Stimulated activated CD4-positive, alpha-beta T cell treated with anti-CD3 and anti-CD28 coated beads, Interleukin-2, amount 100 ng/mL, for 4 hours (primary cell): ENCODE results near the gene MYL12B.
A peak's percentile ranks its signal among the peaks of the same experiment; 100 is the strongest.
"Not testable (repeated sequence)": the region's sequence is repeated elsewhere in the genome, so short reads cannot be mapped to it uniquely, and the experiment has no call there.

Source experiments
- DNase-seq: peaks from one replicate; pipeline ENCODE4 v3.0.0-alpha.2; 2020; ENCODE audit warnings: low read depth

Gene MYL12B

DNA sequence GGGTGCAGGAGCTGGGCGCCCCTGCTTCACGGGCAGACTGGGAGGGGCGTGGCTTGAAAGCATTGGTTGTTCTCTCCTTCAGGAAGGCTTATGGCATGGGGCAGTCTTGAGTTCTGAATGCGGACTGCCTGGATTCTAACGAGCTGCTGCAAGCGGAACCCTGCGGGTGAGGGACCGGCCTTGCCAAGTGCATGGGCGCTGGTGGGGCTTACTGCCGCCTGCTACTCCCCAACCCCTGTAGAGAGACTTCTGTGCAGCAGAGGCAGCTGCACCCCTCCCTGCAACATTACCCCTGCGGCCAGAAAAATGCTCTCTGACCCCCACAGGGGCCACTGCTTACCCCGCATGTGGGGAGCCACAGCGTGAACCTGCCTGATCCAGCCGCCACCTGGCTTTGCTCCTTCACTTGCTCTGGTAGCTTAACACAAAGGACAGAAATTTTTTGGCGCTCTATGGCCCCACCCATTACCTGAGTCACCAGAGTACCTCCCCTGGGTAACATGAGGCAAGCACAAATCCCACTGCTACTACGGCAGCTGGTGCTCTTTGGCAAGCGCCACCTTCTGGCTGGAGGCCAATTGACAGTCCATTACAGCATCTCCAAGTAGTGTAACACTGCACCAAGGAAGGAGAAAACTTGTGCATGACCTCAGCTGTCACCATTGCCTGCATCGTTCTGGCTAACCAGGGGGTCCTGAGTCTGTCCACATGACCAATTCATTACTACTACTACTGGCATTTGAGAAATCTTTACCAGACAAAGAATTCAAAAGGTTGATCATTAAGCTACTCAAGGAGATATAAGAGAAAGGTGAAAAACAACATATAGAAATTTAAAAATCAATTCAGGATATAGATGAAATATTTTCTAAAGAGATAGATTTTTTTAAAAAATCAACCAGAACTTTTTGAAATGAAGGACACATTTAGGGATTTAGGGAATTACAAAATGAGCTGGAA is 35.4 kb downstream of the MYL12B start:
- DNase-seq, result peak; percentile 88

DNA sequence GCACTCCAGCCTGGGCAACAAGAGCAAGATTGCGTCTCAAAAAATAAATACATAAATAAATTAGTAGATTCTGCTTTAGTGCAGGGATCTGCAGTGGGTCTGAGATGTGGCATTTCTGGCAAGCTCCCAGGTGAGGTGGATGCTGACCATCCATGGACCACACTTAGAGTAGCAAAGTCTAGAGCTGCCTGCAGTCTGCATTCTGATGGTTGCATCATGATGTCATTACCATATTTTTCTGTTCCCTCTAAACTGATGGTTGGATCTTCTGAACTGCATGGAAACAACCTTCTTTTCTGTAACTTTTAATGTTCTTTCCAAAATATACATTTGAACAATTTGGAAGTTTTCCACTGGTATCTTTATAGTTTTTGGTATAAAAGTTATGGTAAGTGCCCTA is 42.9 kb downstream of the MYL12B start:
- DNase-seq, result no peak

DNA sequence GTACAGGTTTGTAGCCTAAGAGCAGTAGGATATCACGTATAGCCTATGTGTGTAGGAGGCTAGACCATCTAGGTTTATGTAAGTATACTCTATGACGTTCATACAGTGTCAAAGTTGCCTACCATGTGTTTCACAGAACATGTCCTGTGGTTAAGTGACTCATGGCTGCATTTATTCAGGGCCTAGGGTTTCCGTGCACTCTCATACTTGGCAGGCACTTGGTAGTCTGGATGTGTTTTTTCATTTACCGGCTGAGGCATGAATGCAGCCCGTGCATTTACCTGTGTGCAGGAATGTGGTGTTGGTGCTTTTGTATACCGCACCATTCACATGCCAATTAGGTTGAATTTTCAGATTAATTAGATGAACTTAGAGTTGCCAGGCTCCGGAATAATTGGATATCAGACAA is 43.4 kb downstream of the MYL12B start:
- peak; percentile 31 for DNase-seq

DNA sequence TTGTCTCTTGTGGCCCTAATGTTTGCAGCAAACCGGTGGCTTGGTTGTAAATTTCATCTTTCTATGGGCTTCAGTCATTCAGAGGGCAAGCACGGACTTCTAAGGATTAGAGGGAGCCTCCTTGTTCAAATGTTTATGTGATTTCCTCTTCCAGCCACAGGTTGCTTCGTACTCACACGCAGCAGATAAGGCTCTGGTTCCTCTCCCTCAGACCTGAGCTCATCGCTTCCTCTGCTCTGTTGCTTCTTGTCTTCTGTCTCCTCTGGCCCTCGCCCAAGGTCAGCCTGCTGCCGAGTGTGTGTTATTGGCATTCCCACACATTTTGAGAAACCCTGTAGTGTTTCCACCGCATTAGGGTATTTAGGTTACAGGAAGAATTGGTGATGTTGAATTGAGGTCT is 44.0 kb downstream of the MYL12B start:
- no peak for DNase-seq

DNA sequence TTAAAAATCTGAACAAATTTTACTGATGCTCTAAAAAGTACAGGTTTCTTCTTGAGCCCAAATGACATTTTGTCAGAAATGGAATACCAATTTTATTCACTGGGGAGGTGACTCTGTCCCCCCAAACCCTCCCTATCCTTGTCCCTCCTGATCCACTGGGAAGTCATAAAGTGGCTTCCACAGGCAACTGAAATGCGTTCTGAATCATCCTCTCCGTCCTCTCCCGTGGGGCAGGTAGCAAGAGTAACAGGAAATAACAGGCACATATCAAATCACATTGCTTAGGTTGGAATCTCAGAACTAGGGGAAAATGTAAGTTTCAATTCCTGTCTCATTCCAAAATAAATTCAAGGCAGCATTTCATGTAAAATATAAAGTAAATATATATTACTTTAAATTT is 44.5 kb downstream of the MYL12B start:
- DNase-seq, result no peak

DNA sequence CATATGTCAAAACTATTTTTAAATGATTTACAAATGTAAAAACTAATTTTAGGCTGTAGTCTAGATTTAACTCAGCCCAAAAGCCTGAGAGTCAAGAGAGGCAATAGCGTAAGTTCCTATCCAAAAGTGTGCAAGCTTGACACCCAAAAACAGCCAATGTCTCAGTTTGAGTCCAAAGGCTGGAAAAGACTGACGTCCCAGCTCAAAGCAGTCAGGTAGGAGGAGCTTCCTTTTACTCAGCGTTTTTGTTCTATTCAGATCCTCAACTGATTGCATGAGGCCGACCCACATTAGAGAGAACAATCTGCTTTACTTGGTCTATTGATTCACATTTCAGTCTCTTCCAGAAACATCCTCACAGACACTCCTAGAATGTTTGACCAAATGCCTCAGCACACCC is 51.8 kb downstream of the MYL12B start:
- no peak for DNase-seq

DNA sequence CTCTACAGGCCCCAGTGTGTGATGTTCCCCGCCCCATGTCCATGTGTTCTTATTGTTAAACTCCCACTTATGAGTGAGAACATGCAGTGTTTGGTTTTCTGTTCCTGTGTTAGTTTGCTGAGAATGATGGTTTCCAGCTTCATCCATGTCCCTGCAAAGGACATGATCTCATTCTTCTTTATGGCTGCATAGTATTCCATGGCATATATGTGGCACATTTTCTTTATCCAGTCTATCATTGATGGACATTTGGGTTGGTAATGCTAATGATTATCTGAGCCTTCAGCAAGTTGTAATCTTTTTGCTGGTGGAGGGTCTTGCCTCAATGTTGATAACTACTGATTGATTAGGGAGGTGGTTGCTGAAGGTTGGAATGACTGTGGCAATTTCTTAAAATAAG is 53.4 kb downstream of the MYL12B start:
- not testable (repeated sequence) for DNase-seq

DNA sequence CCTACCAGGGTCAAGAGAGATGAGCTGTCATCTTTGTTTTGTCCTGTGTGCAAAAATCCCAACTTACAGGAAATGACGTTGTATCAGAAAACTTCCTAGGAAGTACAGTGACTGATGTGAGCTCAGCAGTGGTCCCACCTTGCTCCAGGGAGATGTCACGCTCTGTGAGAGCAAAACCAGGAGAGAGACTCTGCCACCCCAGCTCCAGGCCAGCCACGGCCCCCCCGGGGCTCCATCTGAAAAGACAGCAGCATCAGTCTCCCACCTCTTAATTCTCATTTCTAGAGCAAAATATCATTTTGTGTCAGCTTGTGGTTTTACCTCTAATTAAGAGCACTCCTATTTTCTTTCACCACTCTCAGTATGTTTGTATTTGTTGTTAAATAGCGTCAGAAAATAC is 57.5 kb downstream of the MYL12B start:
- DNase-seq, result no peak

DNA sequence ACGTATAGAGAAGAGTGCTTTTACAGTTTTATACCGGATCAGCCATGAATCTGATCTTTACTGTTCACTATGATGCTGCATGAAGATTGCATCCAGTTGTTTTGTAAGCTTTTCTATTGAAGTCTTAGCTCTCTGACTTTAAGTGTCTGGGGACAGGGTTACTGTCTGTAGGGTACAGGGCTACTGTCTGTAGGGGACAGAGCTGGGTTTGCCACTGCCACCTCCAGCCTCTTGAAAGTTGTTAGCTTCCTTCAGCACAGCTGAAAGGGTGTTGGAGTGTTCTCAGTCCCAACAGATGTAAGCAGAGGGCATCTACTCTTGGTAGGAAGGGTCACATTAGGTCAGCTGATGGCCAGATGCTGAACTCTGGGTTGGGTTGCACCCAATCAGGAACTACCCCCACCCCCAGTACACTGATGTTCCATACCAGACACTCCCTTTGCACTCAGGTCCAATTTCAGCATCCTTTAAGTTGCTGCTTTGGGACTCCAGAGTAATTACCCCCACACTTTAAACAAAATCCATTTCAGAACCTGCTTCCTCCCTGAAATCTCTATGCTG is 58.0 kb downstream of the MYL12B start:
- no peak for DNase-seq

DNA sequence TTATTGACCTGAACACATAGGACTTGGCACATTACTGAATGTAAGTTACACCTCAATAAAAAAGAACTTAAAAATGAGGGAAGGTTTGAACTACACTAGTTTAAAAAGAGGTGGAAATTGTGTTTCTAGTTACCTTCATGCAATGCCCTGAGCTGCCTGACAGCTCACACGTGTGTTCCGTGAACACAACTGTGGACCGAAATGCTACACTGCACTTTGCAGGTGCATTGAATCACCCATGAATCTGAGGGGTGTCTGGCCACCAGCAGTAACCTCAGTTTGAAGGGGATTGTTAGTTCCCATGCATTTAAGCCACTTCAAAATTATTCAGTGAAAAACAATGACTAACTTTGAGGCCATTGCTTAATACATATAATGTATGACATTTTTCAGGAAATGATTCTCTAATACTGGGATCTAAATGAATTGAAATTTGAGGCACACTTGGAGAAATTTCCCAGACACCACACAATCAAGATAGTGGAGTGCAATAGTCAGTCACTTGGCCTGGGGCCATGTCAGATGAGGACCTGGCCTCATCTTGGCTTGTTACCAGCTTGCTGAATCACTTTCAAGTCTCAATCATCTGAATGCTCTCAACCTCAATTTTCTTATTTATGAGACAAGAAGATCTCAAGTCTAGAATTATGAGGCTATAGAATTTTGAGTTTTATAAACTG is 59.3 kb downstream of the MYL12B start:
- no peak for DNase-seq

DNA sequence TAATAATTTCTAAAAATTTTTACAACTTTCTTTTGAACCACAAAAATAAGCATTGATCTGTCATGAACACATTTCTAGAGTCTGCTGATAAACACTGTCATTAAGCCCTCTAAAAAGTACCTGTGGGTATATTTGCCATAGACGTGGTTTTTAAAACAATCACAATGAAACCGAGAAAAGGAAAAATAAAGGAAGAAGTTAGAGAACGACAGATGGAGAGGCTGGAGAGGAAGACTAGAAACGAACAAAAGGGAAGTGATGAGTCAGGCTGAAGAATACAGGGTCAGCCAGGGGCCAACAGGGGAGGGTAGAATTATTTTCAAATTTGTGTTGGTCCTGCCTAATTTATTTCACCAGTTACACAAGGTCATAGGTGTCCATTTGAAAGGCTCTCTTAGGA is 62.0 kb downstream of the MYL12B start:
- no peak for DNase-seq
